WTC11 (cell line): Measurements from ENCODE around the gene STK24. TPM values are rescaled to one million over a fixed set of nuclear protein-coding genes. Genes with fewer than 3 reads are reported as not detected.

ENCODE experiments used
- ATAC-seq: fragments of 200-7000 bp; cut with Tn5 transposase; 2 replicates; pipeline ENCODE4 v1.10.0; 2021; ENCODE audit warnings: mild to moderate bottlenecking, moderate library complexity
- CTCF ChIA-PET: fragments of 300-600 bp; sonication (Branson Sonifier 250); formaldehyde crosslinking; loops from one replicate; lab custom pipeline; 2021; ENCODE audit warnings: antibody characterized with exemption; lab: Charles Lee
- POLR2A ChIA-PET: fragments of 350-600 bp; sonication (Branson Sonifier 250); formaldehyde crosslinking; loops from one replicate; lab custom pipeline; 2021; ENCODE audit warnings: antibody characterized with exemption; lab: Charles Lee
- DNase-seq: peaks from one replicate; pipeline ENCODE4 v3.0.0; 2021; ENCODE audit warnings: low spot score
- H3K27ac Mint-ChIP-seq: 2 replicates; pipeline ENCODE4 v1.8.0; 2021; ENCODE audit warnings: mixed read lengths
- H3K27me3 Mint-ChIP-seq: 2 replicates; pipeline ENCODE4 v1.8.0; 2021; ENCODE audit warnings: low read depth, mild to moderate bottlenecking, moderate library complexity, mixed read lengths
- H3K36me3 Mint-ChIP-seq: 2 replicates; pipeline ENCODE4 v1.8.0; 2021; ENCODE audit warnings: mixed read lengths
- H3K4me1 Mint-ChIP-seq: 2 replicates; pipeline ENCODE4 v1.8.0; 2022; ENCODE audit warnings: mixed read lengths
- H3K4me3 Mint-ChIP-seq: 2 replicates; pipeline ENCODE4 v1.8.0; 2021; ENCODE audit warnings: mild to moderate bottlenecking, moderate library complexity, mixed read lengths
- H3K9me3 Mint-ChIP-seq: 2 replicates; pipeline ENCODE4 v1.8.0; 2021; ENCODE audit warnings: mixed read lengths
- CBFB ChIP-seq: sonication (generic); formaldehyde crosslinking; IDR thresholded peaks from 2 replicates; pipeline ENCODE4 v1.8.1; 2022; ENCODE audit warnings: mild to moderate bottlenecking, low read depth, missing genetic modification reagents
- FOXJ3 ChIP-seq: sonication (generic); formaldehyde crosslinking; IDR thresholded peaks from 2 replicates; pipeline ENCODE4 v1.9.0; 2021; ENCODE audit warnings: missing genetic modification reagents, mild to moderate bottlenecking, borderline replicate concordance
- HMGA2 ChIP-seq: fragments of 250-450 bp; sonication (Bioruptor Pico); IDR thresholded peaks from 2 replicates; pipeline ENCODE4 v1.4.0; 2021; ENCODE audit warnings: mild to moderate bottlenecking, moderate library complexity
- MYBL2 ChIP-seq: sonication (generic); formaldehyde crosslinking; IDR thresholded peaks from 2 replicates; pipeline ENCODE4 v1.8.1; 2023; ENCODE audit warnings: mild to moderate bottlenecking, moderate library complexity, missing genetic modification reagents
- NFATC4 ChIP-seq: fragments of 250-450 bp; sonication (Bioruptor Pico); IDR thresholded peaks from 2 replicates; pipeline ENCODE4 v1.9.0; 2021; ENCODE audit warnings: mild to moderate bottlenecking
- NFE2L1 ChIP-seq: sonication (generic); formaldehyde crosslinking; IDR thresholded peaks from 2 replicates; pipeline ENCODE4 v1.8.1; 2023; ENCODE audit warnings: missing genetic modification reagents
- NR2C2 ChIP-seq: sonication (generic); formaldehyde crosslinking; IDR thresholded peaks from 2 replicates; pipeline ENCODE4 v1.8.0; 2022; ENCODE audit warnings: mild to moderate bottlenecking, missing genetic modification reagents
- PRDM15 ChIP-seq: sonication (generic); formaldehyde crosslinking; IDR thresholded peaks from 2 replicates; pipeline ENCODE4 v1.8.0; 2022; ENCODE audit warnings: missing genetic modification reagents
- STAT6 ChIP-seq: sonication (generic); formaldehyde crosslinking; conservative IDR thresholded peaks from 2 replicates; pipeline ENCODE4 v1.8.1; 2023; ENCODE audit warnings: mild to moderate bottlenecking, low read depth, missing genetic modification reagents, moderate library complexity
- USF2 ChIP-seq: sonication (generic); formaldehyde crosslinking; IDR thresholded peaks from 2 replicates; pipeline ENCODE4 v1.8.1; 2023; ENCODE audit warnings: mild to moderate bottlenecking, missing genetic modification reagents, moderate library complexity
- ZNF121 ChIP-seq: sonication (generic); formaldehyde crosslinking; IDR thresholded peaks from 2 replicates; pipeline ENCODE4 v1.8.0; 2023; ENCODE audit warnings: missing genetic modification reagents
- ZNF671 ChIP-seq: fragments of 250-450 bp; sonication (Bioruptor Pico); IDR thresholded peaks from 2 replicates; pipeline ENCODE4 v1.8.0; 2021; ENCODE audit warnings: mild to moderate bottlenecking
- total RNA-seq: library from RNA; stranded (reverse); gene quantifications from 3 replicates; pipeline ENCODE4 v1.2.3, GENCODE V29; 2021
- TF ChIP-seq, protein P1 (sequence below): sonication (generic); formaldehyde crosslinking; IDR thresholded peaks from 2 replicates; pipeline ENCODE4 v1.8.0; 2022; ENCODE audit warnings: mild to moderate bottlenecking, missing genetic modification reagents
- TF ChIP-seq, protein P2 (sequence below): fragments of 250-450 bp; sonication (Bioruptor Pico); IDR thresholded peaks from 2 replicates; pipeline ENCODE4 v1.9.0; 2021; ENCODE audit warnings: mild to moderate bottlenecking, borderline replicate concordance
- TF ChIP-seq, protein P3 (sequence below): fragments of 250-450 bp; sonication (Bioruptor Pico); conservative IDR thresholded peaks from 2 replicates; pipeline ENCODE4 v1.9.0; 2021; ENCODE audit warnings: mild to moderate bottlenecking
- TF ChIP-seq, protein P4 (sequence below): sonication (generic); formaldehyde crosslinking; IDR thresholded peaks from 2 replicates; pipeline ENCODE4 v1.8.0; 2023; ENCODE audit warnings: missing genetic modification reagents
- TF ChIP-seq, protein P5 (sequence below): sonication (generic); formaldehyde crosslinking; IDR thresholded peaks from 2 replicates; pipeline ENCODE4 v1.8.1; 2022; ENCODE audit warnings: low read depth, mild to moderate bottlenecking, moderate library complexity, missing genetic modification reagents, borderline replicate concordance

The STK24 gene
- total RNA-seq, 1 experiment from 2014 or later, result 138 TPM

DNA sequence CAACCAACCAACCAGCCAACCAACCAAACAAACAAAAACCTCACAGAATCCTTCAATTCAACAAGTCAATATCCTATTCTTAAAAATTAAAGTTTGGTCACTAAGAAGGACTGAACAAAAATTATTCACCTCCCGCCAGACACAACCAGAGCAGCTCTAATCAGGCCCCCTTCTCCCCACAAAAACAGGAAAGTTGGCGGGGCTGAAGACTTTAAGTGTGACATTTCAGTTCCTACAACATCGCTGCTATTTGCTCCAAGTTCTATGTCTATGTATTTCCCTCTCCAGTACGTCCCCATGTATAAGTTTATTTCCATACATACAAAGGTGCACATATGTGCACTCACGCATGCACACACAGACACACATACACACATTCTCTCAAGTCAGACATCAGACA, 32.8 kb upstream of the STK24 start:
- ATAC-seq (no peak), DNase-seq (no peak)
- Mint-ChIP-seq H3K27ac (no peak overlapping the region), H3K27me3 (no peaks in the 10 kb centered on the region), H3K4me3 (no peak overlapping the region), H3K9me3 (no peaks in the 10 kb centered on the region), H3K36me3 (no peaks in the 10 kb centered on the region), H3K4me1 (no peaks in the 10 kb centered on the region)
- no peak for TF ChIP-seq ZNF121 (CRISPR knock-in tag)
- ChIA-PET CTCF (no interaction called here), POLR2A (no interaction called here)

- Mint-ChIP-seq H3K36me3 (no peaks in the 10 kb centered on the region), H3K4me1 (no peaks in the 10 kb centered on the region), H3K4me3 (no peak overlapping the region), H3K27ac (no peak overlapping the region), H3K9me3 (no peaks in the 10 kb centered on the region), H3K27me3 (no peaks in the 10 kb centered on the region)
- CTCF ChIA-PET, result interaction anchor here (1.0 kb wide), 1 partner anchor 8 kb away, joined by 4 read pairs; no protein-coding TSS in a partner anchor
- ATAC-seq (no peak), DNase-seq (no peak)
- POLR2A ChIA-PET, result no interaction called here
- TF ChIP-seq CBFB (CRISPR knock-in tag) (no peak), USF2 (no peak), MYBL2 (CRISPR knock-in tag) (no peak), HMGA2 (CRISPR knock-in tag) (no peak), FOXJ3 (CRISPR knock-in tag) (no peak), NFATC4 (CRISPR knock-in tag) (no peak), STAT6 (CRISPR knock-in tag) (no peak), PRDM15 (CRISPR knock-in tag) (no peak), NFE2L1 (CRISPR knock-in tag) (no peak), NR2C2 (CRISPR knock-in tag) (no peak), ZNF671 (no peak)
- TF ChIP-seq, protein P1, sequence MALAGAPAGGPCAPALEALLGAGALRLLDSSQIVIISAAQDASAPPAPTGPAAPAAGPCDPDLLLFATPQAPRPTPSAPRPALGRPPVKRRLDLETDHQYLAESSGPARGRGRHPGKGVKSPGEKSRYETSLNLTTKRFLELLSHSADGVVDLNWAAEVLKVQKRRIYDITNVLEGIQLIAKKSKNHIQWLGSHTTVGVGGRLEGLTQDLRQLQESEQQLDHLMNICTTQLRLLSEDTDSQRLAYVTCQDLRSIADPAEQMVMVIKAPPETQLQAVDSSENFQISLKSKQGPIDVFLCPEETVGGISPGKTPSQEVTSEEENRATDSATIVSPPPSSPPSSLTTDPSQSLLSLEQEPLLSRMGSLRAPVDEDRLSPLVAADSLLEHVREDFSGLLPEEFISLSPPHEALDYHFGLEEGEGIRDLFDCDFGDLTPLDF (CRISPR knock-in tag), result no peak
- TF ChIP-seq, protein P2, sequence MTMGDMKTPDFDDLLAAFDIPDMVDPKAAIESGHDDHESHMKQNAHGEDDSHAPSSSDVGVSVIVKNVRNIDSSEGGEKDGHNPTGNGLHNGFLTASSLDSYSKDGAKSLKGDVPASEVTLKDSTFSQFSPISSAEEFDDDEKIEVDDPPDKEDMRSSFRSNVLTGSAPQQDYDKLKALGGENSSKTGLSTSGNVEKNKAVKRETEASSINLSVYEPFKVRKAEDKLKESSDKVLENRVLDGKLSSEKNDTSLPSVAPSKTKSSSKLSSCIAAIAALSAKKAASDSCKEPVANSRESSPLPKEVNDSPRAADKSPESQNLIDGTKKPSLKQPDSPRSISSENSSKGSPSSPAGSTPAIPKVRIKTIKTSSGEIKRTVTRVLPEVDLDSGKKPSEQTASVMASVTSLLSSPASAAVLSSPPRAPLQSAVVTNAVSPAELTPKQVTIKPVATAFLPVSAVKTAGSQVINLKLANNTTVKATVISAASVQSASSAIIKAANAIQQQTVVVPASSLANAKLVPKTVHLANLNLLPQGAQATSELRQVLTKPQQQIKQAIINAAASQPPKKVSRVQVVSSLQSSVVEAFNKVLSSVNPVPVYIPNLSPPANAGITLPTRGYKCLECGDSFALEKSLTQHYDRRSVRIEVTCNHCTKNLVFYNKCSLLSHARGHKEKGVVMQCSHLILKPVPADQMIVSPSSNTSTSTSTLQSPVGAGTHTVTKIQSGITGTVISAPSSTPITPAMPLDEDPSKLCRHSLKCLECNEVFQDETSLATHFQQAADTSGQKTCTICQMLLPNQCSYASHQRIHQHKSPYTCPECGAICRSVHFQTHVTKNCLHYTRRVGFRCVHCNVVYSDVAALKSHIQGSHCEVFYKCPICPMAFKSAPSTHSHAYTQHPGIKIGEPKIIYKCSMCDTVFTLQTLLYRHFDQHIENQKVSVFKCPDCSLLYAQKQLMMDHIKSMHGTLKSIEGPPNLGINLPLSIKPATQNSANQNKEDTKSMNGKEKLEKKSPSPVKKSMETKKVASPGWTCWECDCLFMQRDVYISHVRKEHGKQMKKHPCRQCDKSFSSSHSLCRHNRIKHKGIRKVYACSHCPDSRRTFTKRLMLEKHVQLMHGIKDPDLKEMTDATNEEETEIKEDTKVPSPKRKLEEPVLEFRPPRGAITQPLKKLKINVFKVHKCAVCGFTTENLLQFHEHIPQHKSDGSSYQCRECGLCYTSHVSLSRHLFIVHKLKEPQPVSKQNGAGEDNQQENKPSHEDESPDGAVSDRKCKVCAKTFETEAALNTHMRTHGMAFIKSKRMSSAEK, result no peak
- TF ChIP-seq, protein P3, sequence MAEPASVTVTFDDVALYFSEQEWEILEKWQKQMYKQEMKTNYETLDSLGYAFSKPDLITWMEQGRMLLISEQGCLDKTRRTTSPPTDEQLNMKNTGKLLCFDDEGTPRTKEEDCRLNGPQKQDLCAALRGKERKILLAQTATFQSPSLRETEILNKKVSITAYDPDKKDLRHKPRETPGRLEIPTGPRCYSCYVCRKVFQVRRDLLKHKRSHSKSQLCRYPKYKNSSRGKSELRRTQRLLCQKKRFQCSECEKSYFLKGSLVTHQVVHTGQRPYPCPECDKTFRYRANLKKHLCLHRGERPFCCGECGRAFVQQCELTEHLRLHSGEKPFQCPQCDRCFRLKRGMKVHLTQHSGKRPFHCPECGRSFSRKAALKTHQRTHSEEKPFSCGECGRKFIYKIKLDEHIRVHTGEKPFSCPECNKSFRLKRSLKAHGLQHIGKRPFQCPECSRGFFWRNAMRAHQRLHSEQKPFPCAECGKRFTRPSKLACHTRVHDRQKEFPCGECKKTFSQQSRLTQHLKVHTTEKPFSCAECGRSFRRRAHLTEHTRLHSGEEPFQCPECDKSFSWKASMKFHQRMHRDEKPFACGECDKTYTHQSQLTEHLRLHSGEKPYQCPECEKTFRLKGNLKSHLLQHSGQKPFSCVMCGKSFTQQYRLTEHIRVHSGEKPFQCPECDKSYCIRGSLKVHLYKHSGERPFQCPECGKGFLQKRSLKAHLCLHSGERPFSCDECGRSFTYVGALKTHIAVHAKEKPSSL (CRISPR knock-in tag), result no peak
- TF ChIP-seq, protein P4, sequence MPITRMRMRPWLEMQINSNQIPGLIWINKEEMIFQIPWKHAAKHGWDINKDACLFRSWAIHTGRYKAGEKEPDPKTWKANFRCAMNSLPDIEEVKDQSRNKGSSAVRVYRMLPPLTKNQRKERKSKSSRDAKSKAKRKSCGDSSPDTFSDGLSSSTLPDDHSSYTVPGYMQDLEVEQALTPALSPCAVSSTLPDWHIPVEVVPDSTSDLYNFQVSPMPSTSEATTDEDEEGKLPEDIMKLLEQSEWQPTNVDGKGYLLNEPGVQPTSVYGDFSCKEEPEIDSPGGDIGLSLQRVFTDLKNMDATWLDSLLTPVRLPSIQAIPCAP, result no peak
- TF ChIP-seq, protein P5, sequence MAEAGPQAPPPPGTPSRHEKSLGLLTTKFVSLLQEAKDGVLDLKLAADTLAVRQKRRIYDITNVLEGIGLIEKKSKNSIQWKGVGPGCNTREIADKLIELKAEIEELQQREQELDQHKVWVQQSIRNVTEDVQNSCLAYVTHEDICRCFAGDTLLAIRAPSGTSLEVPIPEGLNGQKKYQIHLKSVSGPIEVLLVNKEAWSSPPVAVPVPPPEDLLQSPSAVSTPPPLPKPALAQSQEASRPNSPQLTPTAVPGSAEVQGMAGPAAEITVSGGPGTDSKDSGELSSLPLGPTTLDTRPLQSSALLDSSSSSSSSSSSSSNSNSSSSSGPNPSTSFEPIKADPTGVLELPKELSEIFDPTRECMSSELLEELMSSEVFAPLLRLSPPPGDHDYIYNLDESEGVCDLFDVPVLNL, result no peak
Observed at GRCh38 chr13:98606296-98606695, 29.4 kb upstream of the STK24 start.
